IPS DF 4.7 (cell line): ENCODE data around the gene WASF1.

ENCODE experiments used
- DNase-seq: peaks from one replicate; pipeline ENCODE4 v3.0.0-alpha.2; 2013; ENCODE audit warnings: low spot score; ENCODE audit errors: extremely low read depth

WASF1 gene

GRCh38 chr6:110179406-110180227 lies at the start of gene WASF1:
Gene WASF1, minus strand, starts transcription at chr6:110179670. Its CDS starts 52,069 bp downstream, at chr6:110127601.
- peak; percentile 95 for DNase-seq

DNA sequence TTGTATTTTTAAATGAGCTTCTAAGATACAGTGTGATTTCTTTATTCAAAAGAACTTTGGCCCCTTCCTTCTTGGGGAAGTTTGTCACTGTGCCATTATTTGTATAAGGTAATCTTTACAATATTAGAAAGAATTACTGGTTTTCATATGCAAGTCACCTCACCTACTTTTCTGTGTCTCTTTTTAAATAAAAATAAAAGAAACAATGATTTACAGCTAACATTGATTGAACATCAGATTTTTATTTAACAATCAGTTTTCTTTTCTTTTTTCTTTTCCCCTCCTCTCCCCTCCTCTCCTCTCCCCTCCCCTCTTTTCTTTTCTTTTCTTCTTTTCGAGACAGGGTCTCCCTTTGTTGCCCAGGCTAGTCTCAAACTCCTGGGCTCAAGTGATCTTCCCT lies 46.8 kb upstream of the WASF1 start:
- no peak for DNase-seq

DNA sequence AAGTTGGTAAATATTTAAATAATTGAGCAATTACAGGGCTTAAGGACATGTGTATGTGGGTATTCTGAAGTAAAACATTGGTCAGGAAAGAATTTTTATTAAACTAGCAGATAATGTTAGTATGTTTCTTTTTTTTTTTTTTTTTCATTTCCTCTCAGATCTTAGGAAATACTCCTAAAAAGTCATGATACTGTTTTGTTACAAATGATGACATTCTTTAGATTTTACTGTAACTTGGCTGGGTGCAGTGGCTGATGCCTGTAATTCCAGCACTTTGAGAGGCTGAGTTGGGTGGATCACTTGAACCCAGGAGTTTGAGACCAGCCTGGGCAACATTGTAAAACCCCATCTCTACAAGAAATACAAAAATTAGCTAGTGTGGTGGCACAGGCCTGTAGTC lies 42.3 kb upstream of the WASF1 start:
- DNase-seq: no peak

- no peak for DNase-seq
These were observed 37.8 kb upstream of the WASF1 start for GRCh38 chr6:110217266-110217665.

DNA sequence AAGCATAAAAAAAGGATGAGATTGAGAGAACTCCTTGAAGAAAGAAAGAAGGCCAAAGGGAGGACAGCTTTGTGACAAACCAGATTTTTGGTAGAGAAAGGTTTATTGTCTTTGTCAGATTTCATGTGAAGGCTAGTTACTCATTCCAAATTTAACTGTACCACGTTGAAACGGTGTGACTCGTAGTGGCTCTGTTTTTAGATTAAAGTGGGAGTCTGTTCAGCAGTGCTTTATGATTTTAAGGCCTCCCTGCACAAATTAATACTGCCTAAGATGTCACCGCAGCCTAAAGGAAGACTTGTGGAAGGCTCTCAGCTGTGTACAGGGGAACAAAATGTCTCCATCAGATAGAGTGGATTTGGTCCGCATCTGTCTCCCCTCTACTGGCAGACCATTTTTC lies 36.7 kb upstream of the WASF1 start:
- DNase-seq: no peak

DNA sequence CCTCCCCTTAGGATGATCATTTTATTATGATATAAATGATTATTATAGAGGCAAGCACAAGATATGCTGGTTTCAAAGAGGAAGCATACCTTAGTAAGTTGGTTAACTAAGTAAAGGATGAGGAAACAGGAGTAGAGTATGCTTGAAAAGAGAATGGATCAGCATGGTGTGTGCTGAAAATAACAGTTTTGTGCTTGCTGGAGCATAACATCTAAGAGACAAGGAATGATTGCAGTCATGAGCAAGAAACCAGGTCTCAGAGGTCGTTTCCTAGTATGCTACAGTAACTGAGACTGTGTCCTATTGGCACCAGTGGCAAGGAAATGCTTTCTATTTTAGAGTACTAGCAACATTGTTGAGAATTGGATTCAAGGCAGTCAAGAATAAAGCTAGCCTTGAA lies 34.9 kb upstream of the WASF1 start:
- no peak for DNase-seq

DNA sequence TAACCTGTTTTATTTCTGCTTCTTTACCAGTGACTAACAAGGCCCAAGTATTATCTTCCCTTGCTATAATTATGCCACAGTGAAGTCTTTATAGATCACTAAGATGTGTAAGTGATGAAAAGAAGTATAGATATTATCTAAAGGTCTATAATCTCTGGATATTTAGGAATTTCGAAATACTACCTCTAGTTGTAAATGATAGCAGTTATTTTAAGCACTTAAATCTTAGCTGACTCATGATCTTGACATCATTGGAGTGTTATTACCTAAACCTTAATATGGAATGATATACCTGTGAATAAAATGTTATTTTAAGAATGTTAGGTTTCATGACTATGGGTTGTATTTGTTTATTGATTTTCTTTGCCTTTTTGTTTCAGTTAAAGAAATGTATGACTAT lies 32.3 kb upstream of the WASF1 start:
- DNase-seq: no peak

- DNase-seq: no peak
These were observed 28.2 kb upstream of the WASF1 start for GRCh38 chr6:110207652-110208051.

- no peak for DNase-seq
These were observed 21.8 kb upstream of the WASF1 start for GRCh38 chr6:110201151-110201884.

GRCh38 chr6:110198561-110198960 lies 19.1 kb upstream of the WASF1 start:
- no peak for DNase-seq

- DNase-seq: no peak
These were observed 17.4 kb upstream of the WASF1 start for GRCh38 chr6:110196874-110197273.

- DNase-seq: no peak
These were observed 16.2 kb upstream of the WASF1 start for GRCh38 chr6:110195639-110196038.

DNA sequence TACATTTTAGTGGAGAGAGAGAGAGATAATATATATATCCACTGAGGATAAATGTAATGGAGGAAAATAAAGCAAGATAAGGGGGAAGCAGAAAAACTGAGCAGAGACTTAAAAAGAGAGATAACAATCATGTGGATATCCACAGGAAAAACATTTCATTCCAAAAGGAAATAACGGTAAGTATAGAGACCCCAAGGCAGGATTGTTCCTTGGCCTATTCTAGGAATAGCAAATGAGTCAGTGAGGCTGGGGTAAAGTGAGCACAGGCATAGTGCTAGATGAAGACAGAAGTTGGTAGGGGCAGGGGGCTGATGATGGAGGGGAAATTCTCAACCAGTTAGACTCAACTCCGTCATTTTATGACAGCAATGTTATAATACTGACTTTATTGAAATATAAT lies 12.0 kb upstream of the WASF1 start:
- no peak for DNase-seq

- no peak for DNase-seq
These were observed 11.3 kb upstream of the WASF1 start for GRCh38 chr6:110190726-110191125.

GRCh38 chr6:110188791-110189190 lies 9.3 kb upstream of the WASF1 start:
- DNase-seq: no peak

DNA sequence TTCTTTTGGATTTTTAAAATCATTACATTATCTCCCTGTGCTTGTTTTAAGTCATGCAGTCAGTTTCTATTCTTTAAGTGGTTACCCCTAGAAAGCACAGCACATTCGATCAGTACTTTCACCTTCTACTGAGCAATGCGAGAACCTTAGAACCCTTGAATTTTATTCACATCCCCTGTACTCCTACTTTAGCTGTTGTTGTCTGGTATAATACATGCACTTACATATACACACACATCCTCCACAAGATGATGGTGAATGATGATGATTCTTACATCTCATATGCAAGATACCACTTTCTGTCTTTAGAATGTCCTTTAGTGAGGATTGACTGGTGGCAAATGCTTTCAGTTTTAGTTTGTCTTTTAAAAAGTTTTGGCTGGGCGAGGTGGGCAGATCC lies 6.4 kb upstream of the WASF1 start:
- no peak for DNase-seq

DNA sequence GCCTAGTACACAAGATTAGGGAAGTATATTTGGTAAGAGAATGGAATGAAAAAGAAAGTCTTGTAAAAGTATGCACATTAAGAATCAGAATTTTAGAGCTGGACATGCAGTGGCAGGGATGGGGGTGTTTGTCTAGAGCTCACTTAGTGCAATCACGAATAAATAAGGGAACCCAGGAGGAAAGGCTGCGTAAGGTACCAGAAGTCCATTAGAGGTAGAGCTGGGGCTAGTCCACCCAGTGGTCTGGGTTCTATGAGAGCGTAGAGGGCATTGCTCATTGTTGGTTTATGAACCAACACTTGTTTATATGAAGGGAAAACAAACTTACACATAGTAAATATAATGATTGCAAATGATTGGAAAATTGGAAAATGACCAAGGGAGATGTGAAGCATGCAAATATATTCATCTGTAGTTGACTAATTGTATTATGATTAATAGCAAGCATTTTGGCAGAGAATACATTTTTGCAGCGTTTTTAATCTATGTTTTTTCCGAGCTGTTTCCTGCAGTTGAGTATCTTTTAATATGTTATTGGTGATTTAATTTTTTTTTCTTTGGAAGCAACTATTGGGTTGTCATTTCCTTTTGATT lies 3.9 kb upstream of the WASF1 start:
- no peak for DNase-seq

DNA sequence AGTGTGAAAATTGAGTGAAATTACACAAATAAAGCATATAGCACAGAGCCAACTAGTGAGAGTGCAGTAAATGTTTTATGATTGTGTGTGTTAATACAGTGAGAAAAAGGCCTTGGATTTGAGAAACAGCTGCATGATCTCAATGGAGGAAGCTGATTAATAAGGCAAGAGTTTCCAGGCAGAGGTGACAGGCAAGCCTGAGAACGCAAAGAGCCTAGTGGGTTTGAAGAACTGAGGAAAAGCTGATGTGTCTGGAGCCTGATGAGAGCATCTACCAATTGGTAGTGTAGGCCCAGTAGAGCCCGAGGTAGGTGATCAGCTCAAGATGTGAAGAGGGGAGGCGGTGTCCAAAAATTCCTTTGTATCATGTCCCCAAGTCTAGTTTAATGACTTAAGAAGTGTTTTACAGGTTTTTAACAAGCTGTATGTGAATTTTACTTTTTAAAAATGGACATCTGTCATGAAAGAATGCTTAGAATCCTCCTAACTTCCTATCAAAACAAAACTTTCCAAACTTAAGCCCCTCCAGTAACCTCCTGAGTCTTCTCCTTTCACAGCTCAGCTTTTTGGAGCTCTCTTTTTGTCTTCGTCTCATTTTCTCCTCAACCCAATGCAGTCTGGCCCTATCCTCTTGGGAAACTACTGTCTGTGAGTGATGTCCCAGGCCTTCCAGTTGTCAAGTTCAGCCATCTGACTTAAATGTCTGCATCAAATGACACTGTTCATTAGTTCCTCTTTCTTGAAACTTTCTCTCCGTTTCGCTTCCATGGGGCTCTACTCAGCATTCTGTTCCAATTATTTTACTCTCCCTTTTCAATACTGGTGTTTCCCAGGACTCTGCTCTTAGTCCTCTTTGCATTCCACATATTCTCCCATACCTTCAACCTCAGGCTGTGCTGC lies 1.9 kb upstream of the WASF1 start:
- no peak for DNase-seq

DNA sequence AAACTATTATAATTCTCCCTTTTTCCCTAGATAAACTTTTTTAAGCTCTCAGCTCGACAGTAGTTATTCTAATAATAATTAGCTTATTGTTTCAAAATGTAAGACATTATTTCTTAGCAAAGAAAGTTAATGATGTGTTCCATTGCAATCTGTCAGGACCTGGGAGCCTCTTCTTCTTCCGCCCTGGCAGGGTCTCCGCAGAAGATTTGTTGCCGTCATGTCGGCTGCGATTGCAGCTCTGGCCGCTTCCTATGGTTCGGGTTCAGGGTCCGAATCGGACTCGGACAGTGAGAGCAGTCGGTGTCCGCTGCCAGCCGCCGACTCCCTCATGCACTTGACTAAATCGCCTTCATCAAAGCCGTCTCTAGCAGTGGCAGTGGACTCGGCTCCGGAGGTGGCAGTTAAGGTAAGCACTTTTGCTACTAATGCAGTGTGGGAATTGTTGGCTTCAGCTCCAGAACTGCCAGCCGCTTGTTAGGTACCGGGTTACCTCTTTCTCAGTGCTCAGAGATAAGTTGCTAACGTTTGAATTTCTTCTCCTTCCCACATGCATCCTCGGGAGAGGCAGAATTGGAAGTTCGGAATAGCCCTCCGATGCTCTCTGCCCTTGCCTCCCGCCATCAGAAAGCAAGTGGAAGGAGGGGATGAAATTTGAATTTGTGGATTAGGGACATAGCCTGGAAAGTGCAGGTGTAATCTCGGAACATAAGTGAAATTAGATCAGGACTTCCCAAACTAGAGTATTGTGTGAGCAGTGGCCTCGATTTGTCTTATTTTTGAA lies 948 bp upstream of the WASF1 start, which contains the start of gene CDC40:
TSS of gene CDC40 (plus strand) at position 200 of the 781 bp plus-strand sequence. CDS start at position 218, 18 bp downstream.
- DNase-seq: no peak

DNA sequence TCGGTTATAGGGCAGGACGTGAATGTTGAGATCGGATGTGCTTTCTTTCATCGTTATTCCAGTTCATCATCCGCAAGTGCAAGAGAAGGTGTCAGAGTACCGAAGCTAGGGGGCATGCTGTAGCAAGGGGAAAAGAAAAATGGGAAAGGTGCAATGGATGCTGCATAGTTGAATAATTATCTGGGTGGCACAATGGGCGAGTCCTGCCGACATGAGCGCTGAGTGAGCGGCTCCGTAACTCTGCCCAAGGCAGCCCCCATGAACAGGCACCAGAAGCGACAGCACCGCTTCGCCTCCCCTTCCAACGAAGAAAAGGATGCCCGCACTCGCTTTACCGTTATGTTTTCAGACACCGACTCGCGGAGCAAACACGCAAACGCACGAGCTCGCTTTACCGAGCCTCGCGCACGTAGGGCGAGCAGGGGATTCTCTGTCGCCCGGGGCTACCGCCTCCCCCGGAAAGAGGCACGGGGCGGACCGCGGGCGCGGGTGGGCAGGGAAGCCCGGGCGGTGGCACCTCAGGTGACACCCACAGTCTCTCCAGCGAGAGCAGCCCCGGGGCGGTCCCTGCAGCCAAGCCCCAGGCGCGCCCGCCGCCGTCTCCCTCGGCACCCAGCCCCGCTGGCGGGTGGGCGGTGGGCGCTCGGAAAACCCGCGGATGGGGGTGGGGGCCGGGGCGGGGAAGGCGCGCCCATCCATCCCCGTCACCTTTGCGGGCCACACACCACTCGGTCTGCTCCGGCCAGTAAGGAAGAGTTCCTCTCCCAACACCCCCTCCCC lies 654 bp downstream of the WASF1 start:
- DNase-seq: no peak
